Measurements from ENCODE around the gene BTN2A1.
A peak's percentile ranks its signal among the peaks of the same experiment; 100 is the strongest.

Gene BTN2A1

DNA sequence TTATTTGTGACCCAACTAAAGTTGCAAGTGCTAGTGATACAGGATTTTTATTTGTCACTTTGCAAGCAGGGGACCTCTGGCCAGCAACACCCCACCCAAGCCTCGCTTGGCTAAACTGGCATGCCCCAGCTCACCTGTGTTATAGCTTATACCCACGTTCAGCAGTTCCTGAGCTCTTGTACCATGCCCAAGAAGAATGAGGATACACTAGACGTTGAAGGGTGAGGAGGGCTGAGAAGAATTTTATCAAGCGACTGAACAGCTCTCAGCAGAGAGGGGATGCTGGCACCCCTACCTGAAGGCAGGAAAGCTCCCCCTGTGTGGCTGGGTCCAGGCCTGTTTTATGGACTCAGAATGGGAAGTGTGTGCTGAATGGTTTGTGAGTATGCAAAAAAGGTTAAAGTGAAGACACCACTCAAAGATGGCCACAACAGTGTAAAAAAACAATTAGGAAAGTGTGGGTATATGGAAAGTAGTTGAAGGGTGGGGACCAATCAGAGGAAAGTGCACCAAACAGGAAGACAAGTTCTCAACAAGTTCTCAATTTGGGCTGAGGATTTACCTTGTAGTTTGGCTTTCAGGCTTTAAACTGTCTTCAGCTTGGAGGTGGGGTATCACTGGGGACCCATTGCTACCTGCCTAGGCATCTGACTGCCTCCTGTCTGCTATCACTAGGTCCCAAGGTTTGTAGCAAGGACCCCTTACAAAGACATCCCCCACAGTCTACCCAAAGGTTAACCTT lies 15.0 kb downstream of the BTN2A1 start:
- DNase-seq = peak; percentile 10

DNA sequence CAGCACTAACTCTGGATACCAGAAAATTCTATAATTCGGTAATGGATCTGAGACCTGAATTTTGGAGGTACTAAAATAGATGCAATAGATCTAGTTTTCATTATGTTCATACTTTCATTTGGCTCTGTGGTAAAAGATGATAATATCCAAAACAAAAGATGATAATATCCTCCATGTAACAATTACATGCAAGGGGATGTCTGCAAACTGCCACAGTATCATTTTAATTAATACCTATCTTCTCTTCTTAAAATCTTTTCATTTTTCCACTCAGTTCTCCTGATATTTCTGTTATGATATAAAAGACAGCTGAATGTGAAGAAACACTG lies 15.6 kb downstream of the BTN2A1 start:
- no peak for DNase-seq

DNA sequence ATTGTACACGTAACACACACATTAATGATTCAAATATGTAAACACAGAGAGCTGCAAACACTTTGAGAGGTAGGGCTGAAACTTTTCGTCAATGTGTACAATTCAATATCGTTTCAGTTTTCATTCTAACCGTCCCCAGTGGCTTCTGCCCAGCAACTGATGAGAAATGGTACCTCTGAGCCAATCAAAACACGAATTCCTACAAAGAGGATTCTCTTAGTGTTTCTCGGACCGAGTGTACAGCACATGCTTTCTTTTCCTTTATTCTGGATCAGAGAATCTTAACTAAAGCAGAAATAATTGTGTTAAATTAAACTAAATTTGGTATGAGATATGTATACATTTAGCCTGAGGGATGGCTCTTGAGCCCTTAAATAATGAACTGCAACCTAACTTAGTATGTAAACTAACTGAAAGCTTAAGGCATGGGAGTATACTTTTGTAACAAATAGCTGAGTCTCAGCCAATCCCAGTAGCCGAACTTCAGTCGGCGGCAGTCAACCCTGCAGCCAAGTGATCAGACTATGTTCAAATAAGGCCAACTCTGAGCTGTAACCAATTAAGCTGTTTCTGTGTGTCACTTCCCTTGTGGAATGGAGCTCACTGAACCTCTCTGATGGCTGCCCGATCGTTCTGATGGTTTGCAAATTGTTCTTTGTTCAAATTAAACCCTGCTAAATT lies 16.1 kb downstream of the BTN2A1 start:
- DNase-seq = peak; percentile 93

DNA sequence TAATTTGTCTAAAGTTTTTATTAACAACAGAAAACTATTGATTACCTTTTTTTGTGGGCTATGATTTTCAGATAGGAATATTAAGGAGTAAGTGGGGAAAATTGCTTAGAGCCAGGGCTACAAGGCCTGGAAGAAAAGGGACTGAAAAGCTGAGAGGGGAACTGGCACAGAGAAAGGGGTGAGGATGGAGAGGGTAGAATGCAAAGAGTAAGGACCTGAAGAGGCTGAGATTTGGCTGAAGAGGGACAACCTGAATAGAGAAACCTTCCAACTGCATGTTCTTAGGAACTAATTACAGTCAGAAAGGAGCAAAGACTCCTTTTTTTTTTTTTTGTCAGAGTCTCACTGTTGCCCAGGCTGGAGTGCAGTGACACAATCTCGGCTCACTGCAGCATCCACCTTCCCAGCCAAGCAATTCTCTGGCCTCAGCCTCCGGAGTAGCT lies 16.7 kb downstream of the BTN2A1 start:
- peak; percentile 58 for DNase-seq

DNA sequence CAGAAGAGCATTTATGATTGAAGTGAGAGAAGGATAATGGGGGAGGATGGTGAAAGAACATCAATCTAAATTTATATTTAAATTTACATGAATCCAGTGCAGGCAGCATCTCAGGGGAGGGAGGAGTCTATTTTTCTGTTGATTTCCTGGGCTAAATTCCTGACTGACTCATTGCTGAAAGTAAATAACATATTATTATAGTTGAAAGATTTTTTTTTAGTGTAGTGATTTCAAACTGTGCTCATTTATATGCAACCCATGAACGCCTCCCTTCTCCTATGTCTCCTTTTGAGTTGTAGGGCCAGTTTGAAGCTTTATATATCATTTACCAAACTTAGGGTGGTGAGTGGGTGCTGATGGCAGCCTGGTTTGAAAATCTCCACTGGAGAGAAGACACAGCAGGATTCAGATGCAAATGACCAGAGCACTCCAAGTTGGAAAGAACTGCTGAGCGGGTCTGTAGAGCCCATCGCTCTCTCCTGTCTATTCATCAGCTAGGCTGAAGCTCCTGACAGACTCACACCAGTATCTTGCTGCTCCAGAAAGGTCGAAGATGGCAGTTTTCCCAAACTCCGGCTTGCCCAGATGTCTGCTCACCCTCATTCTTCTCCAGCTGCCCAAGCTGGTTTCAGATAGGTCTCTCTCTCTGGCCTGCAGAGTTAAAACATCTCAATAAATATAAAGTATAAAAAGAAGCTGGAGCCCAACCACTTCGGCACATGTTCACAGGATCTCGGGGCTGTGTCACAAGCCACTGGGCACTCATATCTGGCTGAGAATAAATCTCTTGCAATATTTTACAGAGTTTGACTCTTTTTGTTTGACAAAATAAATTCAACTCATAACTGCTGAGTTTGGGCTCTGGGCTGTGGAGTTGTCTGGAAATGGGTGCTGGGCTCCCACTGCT lies 18.3 kb downstream of the BTN2A1 start:
- peak; percentile 25 for DNase-seq

DNA sequence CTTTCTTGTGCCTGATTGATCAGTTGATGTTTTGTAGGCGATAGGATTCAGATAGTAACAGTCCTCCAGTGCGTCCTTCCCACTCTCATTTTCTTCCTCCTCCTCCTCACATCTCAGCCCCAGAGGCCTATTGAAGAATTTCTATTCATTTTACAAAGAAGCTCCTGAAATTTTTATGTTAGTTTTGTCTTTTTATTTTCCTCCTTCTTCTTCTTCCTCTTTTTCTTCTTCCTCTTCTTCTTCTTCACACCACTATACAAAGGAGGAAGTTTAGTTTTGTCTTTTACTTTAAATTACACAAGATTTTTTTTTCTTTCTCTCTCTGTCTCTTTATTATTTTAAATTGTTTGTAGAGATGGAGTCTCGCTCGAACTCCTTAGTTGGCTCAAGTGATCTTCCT lies 19.1 kb downstream of the BTN2A1 start:
- no peak for DNase-seq

DNA sequence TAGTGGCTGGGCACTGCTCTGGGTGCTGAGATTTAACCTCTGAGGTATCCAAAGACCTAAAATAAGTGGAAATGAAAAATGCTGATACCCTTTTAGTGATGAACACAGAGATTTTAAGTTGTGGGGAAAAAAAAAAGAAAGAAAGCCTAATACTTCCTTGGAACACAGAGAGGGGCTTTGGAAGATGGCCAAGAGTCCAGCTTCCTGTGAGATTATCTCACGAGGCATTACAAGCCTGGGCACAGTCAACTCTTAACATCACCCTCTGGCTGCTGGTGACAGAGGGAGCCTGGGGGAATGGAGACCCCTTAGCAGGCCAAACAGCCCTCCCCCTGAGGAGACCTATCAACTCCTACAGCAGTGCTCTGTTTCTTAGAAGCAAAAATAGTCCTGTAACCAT lies 19.7 kb downstream of the BTN2A1 start:
- DNase-seq = no peak

DNA sequence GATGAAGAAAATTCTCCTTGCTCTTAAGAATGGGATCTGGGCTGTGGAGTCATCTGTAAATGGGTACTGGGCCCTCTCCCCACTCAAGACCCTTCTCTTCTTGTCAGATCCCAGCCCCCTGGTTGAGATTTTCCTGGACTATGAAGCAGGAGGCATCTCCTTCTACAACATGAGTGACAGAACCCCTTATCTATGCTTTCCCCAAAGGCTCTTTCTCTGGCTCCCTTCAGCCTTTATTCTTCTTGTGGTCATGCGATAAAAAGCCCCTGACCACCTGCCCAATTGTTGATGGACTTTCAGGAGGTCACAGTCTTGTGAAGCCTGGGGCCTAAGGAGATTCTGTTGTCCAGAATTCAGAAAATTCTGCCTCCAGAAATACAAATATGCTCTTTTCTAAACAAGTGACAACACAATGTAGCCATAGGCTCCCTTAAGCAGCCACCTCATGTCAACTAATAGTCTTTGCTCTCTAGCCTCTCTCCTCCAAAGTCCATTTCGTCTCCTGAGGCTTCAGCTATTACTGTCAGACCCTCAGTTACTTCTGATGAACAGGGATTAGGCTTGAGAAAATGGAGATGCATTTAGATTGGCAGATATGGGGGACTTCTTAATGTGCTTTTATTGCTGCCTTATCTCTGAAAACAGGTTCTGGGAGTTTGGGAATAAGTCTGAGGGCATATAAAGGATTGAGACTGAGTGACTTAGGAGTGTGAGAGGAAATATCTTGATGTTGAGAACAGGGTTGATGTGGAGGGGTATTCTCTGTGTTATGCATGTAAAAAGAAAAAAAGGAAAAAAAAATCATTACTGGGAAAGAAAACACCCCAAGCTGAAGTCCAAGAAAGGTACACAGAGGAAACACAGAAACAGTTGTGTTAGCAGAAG lies 20.6 kb downstream of the BTN2A1 start:
- no peak for DNase-seq

DNA sequence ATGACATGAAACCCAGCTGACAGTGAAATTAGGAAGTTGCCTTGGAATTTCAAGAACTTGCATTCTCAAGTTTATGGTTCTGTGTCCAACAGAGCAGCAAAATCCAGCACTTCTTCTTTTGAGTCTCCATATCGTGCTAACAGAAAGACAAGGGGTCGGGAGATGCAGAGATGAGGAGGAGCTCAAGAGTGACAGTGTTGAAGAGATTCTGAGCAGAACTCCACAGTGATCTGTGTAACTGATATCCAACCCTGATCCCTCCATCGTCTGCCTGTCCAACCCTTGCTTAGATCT lies 21.2 kb downstream of the BTN2A1 start:
- no peak for DNase-seq

DNA sequence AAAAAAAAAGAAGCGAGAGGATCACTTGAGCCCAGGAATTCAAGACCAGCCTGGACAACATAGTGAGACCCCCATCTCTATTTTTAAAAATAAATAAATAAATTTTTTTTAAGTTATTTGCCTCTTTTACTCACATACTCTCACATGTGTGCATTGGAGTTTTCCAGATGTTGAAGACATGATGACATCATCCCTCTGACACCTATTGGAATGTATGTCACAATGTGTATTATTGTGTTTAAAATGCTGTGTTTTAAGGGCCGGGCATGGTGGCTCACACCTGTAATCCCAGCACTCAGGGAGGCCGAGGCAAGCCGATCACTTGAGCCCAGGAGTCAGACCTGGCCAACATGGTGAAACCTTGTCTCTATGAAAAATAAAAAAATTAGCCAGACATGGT lies 24.6 kb downstream of the BTN2A1 start:
- DNase-seq = no peak

DNA sequence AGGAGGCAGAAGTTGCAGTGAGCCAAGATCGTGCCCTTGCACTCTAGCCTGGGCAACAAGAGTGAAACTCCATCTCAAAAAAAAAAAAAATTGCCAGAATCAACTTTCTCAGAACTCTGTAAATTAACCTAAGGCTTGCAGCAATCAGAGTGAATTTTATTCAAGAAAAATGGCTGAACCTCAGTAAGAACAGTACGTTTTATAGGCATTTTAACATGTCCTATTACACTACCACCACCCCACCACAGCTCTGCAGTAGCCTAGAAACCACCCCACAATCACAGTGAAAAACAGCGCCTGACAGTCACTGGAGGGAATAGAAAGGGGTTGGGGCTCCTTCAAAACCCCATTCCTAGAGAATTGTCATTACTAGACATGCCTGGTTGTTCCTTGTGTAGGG lies 26.0 kb downstream of the BTN2A1 start:
- DNase-seq = no peak

DNA sequence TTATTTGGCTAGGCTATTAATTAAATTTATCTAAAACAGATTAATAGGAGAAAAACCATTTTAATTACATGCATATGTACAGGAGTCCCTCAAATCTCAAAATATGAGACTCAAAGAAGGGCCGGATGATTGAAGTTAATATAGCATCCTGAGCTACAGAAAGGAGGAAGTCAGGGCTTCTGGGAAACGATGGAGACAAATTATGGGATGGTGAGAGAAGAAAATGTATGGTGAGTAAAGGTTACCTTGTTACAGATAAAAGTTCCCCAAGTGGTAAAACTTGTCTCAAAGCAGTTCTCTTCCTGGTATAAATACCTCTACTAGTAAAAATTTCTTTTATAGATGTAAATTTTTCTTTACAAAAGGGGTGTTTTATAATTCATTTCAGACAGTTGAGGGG lies 26.4 kb downstream of the BTN2A1 start:
- no peak for DNase-seq

DNA sequence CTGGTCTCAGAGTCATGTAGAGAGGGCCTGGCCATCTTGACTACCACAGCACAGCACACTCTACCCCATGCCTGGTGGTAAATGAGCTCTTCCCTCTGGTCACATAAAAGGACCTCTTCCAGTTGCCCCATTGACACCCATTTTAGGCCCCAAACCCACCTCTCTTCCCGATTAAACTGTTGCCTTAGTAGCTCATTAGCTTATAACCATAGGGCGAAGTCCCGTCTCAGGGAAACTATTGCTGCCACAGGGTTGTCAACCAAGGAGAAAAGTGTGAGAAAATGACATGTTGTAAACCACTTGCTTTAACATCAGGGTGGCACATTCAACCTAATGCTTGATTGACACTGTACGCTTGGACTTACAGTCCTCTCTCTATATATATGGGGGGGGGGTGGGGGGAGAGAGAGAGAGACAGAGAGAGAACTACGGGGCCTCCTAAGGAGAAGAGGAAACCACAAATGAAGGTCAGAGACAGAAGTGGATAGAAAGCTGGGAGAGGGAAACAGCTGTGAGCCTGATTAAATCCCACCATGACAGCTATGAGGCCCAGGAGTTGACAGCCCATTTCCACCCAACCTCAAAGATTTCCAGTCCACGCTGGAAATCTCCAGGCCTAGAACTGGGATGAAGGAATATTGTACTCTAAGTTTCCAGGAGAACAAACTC lies 27.5 kb downstream of the BTN2A1 start:
- DNase-seq = no peak

DNA sequence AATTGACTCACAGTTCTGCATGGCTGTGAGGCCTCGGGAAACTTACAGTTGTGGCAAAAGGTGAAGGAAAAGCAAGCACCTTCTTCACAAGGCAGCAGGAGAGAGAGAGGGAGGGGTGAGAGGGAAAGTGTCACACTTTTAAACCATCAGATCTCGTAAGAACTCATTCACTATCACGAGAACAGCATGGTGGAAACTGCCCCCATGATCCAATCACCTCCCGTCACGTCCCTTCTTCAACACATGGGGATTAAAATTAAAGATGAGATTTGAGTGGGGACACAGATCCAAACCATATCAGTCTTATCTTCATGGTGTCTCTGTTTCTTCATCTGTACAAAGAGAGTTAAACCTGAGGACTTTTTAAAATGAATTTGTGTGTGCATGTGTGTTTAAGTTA lies 28.6 kb downstream of the BTN2A1 start:
- no peak for DNase-seq

DNA sequence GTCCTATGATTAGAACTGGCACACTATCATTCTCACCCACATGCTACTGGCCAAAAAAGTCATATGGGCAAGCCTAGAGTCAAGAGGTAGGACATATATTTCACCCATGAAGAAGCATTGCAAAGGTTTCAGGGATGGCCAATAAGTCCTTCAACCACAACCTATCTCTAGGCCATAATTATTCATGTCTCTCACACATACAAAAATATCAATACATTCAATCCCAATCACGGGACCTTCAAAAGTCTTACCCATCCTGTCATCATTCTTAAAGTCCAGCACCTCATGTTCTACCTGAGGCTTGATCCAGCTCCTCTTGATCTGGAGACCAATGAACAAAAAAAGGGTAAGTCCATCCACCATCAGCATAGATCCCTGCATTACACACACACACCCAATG lies 29.7 kb downstream of the BTN2A1 start:
- no peak for DNase-seq

DNA sequence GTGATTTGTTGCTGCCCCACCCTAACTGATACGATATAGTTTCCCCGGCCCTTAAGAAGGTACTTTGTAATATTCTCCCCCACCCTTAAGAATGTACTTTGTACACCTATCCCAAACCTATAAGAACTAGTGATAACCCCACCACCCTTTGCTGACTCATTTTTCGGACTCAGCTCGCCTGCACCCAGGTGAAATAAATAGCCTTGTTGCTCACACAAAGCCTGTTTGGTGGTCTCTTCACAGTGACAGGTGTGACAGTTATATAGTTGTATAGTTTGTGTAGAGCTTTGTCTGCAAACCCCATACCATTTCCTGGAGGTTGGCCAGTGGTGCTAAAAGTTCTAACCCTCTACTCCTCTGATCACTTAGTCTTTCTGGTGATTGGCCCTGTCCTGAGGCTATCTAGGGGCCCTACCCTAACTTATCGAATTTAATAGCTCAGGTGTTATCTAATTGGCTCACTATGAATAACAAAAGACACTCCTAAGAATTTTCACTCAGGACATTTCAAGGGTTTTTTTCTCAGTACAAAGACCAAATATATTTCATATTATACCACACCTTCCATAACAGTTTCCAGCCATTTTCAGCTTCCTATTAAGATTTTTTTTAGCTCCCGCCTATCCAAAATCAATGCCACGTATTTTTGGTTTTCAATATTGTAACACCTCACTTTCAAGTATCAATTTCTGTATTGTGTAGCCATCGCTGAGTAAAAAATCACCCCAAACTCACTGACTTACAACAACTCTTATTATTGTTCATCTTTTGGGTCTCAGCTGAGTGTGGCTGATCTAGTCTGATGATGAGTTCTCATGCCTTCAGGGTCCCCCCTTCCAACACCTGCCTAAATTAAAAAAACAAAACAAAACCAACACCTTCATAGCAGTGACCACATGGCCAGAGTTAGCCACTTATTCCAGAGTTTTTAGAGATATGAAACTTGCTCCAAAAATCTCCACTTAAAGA lies 32.5 kb downstream of the BTN2A1 start:
- DNase-seq = no peak

DNA sequence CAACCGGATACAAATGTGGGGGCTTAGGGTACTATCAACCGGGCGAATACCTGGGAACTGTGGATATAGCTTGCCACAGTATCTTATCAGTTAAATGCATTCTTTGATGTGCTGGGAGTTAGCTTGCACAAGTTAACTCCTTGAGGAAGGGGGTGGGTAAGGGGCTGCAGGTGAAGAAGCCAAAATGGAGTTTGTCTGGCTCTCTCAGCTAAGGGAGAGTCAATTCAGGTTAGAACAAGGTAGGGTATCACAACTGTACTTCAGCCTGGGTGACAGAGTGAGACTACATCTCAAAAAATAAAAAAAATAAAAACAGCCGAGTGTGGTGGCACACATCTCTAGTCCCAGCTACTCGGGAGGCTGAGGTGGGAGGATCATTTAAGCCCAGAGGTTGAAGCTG lies 33.8 kb downstream of the BTN2A1 start:
- no peak for DNase-seq

DNA sequence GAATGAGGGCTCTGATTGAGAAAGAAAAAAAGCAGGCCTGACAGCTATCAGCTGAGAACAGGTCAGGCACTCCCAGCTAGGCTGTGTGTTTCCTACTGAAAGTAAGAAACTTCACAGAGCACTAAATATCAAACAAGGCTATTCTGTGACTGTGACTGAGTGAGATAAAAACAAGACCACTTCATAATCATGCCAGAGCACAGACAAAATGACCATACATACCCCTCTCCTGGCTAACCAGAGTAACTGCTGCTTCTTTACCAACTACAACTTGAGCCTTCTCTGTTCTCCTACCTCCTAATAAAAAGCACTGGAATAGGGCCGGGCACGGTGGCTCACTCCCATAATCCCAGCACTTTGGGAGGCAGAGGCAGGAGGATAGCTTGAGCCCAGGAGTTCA lies 35.5 kb downstream of the BTN2A1 start:
- peak; percentile 23 for DNase-seq

DNA sequence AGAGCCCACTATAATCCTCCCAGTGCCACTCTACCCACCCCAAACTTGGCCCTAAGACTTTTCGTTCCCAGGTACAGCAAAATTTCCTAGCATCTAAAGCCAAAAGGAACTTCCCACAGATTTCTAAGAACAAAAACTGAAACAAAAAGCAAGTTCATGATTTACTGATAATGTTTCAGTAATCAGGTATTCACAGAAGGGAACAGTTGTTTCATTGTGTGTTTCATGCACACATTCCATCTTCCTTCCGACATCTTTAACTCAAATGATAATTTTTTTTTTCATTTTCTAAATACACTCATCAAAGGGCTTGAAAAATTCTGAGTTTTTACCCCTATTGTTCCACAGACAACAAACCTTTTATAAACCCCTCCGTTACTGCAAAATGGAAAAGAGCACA lies 36.4 kb downstream of the BTN2A1 start:
- DNase-seq = no peak

DNA sequence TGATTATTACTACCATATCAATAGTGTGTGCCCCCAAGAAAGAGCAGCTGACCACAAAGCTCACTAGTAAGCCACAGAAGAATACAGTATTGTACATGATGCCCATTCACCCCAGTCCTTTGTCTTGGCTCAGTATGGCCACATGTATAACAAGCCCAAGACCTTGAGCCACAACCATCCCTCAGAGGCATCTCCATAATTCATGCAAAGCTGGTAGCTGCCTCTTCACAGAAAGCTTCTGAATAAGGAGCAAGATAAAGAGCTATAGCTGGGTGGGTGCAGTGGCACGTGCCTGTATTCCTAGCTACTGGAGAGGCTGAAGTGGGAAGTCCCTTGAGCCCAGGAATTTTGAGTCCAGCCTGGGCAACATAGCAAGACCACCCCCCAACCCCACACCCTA lies 37.5 kb downstream of the BTN2A1 start:
- no peak for DNase-seq

DNA sequence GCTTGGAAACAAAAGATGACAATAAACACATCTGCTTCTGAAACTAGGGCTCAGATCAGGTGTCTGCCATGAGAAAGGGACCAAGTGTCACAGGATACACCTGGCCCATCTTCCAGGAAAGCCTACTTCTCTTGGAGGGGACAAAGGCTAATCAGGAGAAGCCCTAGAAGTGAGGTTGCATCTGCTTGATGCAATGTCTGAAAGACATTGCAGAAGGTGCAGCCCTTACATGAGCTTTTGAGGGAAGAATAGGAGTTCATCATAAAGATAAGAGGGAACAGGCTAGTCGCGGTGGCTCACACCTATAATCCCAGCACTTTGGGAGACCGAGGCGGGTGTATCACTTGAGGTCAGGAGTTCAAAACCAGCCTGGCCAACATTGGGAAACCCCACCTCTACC lies 39.9 kb downstream of the BTN2A1 start:
- no peak for DNase-seq
